HG02943 (cell line): ENCODE measurements around the gene ANKRD22.
"Not testable (repeated sequence)": the region's sequence is repeated elsewhere in the genome, so short reads cannot be mapped to it uniquely, and the experiment has no call there.

Source experiments
- ATAC-seq: cut with Tn5 transposase; IDR thresholded peaks from one replicate; pipeline ENCODE4 v1.9.1; 2021; ENCODE audit warnings: mild to moderate bottlenecking, low read depth, moderate library complexity; ENCODE audit not compliant: unreplicated experiment

The ANKRD22 gene

GRCh38 chr10:88851706-88852105 is at the start of gene ANKRD22:
Gene ANKRD22, minus strand, starts transcription at chr10:88851844. Its CDS starts 237 bp downstream, at chr10:88851607.
- ATAC-seq = no peak

- no peak for ATAC-seq
These were observed 48.2 kb upstream of the ANKRD22 start for GRCh38 chr10:88899886-88900285.

GRCh38 chr10:88898727-88899126 is 47.1 kb upstream of the ANKRD22 start:
- no peak for ATAC-seq

- no peak for ATAC-seq
These were observed 45.6 kb upstream of the ANKRD22 start for GRCh38 chr10:88896994-88897853.

DNA sequence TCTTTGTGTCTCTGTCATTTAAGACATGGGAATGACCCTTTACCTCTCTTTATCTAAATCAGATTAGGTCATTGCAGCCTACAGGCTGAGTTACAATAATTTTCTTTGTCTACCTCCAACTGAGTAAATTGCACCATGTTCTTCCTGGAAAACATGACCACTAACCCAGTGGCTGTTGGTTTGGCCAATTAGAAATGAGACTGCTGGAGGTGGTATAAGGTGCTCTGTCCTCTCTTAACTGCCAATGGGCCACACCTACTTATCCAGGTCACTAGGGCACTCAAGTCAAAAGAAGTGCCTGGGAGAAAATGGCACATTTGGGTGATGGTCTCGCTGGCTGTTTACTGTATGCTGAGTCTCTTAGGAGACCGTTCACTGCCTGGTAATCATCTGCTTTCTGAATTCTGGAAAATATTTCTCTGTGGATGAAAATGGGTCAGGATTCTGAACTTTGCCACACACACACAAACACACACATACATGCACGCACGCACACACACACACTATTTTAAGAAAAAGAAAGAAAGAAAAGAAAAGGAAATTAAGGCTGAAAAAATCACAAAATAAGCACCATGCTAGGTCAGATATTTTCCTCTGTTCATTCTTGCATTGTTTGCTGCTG is 44.8 kb upstream of the ANKRD22 start:
- ATAC-seq = no peak

- ATAC-seq = no peak
These were observed 43.6 kb upstream of the ANKRD22 start for GRCh38 chr10:88895250-88895649.

- no peak for ATAC-seq
These were observed 42.0 kb upstream of the ANKRD22 start for GRCh38 chr10:88893611-88894010.

DNA sequence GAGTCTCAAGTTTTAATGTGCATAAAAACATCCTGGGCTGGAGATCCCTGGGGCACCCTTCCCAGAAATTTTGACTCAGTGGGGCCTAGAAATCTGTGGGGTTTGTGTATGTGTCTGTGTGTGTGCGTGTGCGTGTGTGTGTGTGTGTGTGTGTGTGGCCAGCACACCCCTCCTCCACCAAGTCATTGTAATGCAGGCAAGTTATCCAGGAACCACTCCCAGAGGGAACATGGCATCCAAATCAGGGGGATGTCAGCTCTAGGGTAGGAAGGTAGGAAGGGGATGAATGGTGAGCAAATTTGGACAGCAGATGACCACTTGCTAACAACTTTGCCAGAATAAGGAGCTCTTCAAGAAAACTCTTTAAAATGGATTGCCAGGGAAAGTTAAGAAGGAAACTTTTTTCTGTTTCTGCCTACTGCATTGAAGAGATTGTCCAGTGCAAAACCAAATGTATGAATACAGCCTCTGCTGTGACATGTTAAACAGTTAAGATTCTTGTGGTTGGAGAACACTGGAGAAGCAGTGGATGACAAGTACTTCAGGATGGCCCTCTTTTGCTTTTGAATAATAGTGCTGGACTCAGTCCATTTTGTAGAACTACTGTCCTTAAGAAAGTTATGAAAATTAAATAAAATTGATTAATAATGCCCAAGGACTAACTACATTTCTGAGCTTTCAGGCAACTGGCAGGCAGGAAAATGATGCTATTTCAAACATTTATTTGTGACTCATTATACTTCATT is 40.8 kb upstream of the ANKRD22 start:
- ATAC-seq = no peak

DNA sequence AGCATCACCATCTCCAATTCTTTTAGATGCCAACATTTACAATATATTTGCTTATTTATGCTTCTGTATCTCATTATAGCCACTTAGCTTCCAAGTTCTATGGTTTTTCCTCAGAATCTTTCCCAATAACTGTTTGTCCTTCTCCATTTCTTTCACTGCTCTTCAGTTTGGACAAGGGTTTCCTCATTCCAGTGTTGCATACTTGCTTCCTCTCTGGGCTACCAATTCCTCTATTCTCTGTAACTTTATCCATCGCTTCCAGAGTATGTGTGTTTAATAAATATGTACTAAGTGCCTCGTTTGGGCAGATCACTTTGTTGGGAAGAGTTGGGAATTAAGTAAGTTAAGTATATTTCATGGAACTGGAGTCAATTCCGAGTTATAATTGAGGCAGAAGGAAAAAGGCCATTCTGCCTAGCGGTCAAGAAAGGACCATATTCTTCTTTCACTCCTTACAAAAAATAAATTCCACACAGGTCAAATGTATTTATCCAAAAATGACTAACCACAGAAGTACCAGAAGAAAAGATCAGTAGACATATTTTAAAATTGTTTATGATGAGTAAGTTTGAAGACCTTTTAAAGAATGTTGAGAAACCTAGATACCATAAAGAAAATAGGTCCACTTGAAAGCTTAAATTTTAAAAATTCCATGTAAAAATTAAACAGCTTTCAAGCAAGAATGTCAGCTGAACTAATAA is 39.2 kb upstream of the ANKRD22 start:
- ATAC-seq = no peak

- ATAC-seq = no peak
These were observed 38.1 kb upstream of the ANKRD22 start for GRCh38 chr10:88889559-88890337.

- ATAC-seq = no peak
These were observed 37.3 kb upstream of the ANKRD22 start for GRCh38 chr10:88888810-88889445.

- ATAC-seq = peak; percentile 44
These were observed 34.9 kb upstream of the ANKRD22 start for GRCh38 chr10:88886557-88886956.

GRCh38 chr10:88883448-88883809 is 31.8 kb upstream of the ANKRD22 start:
- ATAC-seq = no peak

DNA sequence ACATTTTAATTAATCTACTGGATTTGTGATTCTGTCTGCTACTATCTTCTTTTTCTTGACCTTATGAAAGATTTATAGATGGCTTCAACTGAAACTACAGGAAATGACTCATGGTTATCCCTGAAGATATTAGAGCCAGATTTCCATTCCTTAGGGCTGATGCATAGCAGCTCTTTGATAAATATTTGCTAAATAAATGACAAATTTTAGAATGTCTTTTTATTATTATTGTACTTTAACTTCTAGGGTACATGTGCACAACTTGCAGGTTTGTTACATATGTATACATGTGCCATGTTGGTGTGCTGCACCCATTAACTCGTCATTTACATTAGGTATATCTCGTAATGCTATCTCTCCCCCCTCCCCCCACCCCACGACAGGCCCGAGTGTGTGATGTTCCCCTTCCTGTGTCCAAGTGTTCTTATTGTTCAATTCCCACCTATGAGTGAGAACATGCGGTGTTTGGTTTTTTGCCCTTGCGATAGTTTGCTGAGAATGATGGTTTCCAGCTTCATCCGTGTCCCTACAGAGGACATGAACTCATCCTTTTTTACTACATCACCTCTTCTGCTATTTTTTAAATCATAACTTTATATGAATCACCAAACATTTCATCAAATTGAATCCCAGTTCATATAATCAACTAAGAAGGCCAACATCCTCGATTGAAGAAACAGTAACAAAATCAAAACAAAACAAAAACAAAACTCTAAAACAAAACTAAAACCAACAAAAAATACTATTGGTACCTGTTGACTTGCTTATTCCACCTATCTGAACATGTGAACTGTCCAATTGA is 31.2 kb upstream of the ANKRD22 start:
- ATAC-seq = not testable (repeated sequence)

GRCh38 chr10:88881922-88882645 is 30.4 kb upstream of the ANKRD22 start:
- no peak for ATAC-seq

DNA sequence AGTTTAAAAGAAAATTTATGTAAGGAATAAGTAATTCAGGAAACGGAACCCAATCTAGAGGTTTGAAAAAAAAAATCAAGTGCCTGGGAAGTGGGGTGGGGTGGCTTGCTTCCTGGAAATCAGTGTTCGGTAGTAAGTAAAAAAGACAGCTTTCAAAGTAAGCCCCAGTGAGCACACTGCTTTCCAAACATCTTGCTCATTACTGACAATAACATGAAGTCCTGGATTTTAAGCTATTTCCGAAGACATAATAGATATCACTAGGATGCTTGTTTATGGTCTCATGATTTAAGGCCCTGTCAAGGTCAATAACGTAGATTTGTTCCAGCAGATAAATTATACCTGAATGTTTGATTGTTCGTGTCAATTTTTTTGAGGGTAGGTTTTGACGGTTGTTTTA is 29.7 kb upstream of the ANKRD22 start:
- ATAC-seq = no peak

DNA sequence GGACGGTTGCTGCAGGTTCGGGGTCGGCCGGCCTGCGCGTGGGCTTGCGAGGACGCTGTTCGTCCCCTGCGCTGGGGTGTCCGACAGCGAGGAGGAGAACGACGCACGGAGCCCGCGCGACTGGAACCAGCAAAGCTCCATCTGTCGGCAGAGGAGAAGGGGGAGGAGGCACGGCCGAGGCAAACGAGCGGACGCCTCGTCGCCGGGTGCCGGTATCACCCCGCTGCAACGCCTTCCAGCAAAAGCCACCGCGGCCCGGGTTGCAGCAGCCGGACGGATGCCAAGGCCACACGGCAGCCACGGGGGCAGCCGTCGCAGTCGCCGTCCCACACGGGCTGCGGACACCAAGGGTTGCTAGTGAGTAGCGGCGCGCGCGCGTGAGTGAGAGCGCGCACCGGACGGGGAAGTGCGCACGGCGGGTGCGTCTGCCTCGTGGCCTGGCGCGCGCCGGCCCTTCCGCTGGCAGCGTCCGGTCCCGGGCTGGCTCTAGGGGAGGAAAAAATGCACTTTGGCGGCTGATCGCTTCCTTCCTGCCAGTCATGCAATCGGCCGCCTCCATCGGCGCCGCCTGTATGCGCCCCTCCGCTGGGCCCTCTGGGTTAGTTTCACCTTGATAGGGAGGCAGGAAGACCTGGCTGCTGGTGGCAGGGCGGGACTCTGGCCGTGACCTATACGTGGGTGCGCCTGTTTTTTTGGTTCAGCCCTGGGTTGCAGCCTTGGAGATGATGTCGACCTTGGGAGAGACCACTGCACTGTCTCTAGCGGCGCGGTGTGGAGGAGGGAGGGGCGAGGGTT is 28.8 kb upstream of the ANKRD22 start:
- ATAC-seq = peak; percentile 64
